HTR-8/SVneo (cell line): ENCODE measurements around the gene SLC1A7.

ENCODE experiments used
- DNase-seq: peaks from one replicate; pipeline ENCODE4 v3.0.0; 2011; ENCODE audit warnings: low spot score, mixed read lengths; ENCODE audit not compliant: insufficient read length
- FAIRE-seq: peaks from 2 replicates; lab custom pipeline; 2011; peaks lifted over from hg19 to GRCh38; lab: Jason Lieb, UNC

The SLC1A7 gene

GRCh38 chr1:53163291-53163768 is 20.9 kb upstream of the SLC1A7 start:
- FAIRE-seq (no peak), DNase-seq (no peak)

GRCh38 chr1:53162621-53163020 is 20.2 kb upstream of the SLC1A7 start:
- no peak for FAIRE-seq
- DNase-seq: no peak

- DNase-seq (no peak), FAIRE-seq (no peak)
Observed at GRCh38 chr1:53160924-53161378, 18.5 kb upstream of the SLC1A7 start.

- no peak for FAIRE-seq
- no peak for DNase-seq
Observed at GRCh38 chr1:53158900-53159299, 16.5 kb upstream of the SLC1A7 start.

GRCh38 chr1:53156783-53157182 is 14.3 kb upstream of the SLC1A7 start:
- FAIRE-seq (no peak), DNase-seq (no peak)

GRCh38 chr1:53155945-53156344 is 13.5 kb upstream of the SLC1A7 start:
- no peak for FAIRE-seq
- no peak for DNase-seq

- FAIRE-seq (no peak), DNase-seq (no peak)
Observed at GRCh38 chr1:53155534-53155933, 13.1 kb upstream of the SLC1A7 start.

- FAIRE-seq: no peak
- DNase-seq: no peak
Observed at GRCh38 chr1:53154859-53155438, 12.5 kb upstream of the SLC1A7 start.

- no peak for DNase-seq
- FAIRE-seq: no peak
Observed at GRCh38 chr1:53153752-53154151, 11.3 kb upstream of the SLC1A7 start.

- FAIRE-seq: no peak
- no peak for DNase-seq
Observed at GRCh38 chr1:53148123-53148522, 5.7 kb upstream of the SLC1A7 start.

GRCh38 chr1:53147174-53147573 is 4.7 kb upstream of the SLC1A7 start:
- no peak for FAIRE-seq

GRCh38 chr1:53145942-53146708 is 3.7 kb upstream of the SLC1A7 start:
- peak; percentile 93 for DNase-seq
- peak; percentile 88 for FAIRE-seq

More at GRCh38 chr1:53147174-53147573, 4.7 kb upstream of the SLC1A7 start:
- DNase-seq: no peak

- no peak for DNase-seq
- FAIRE-seq: no peak
Observed at GRCh38 chr1:53145619-53145941, 3.1 kb upstream of the SLC1A7 start.

GRCh38 chr1:53145051-53145600 is 2.7 kb upstream of the SLC1A7 start:
- FAIRE-seq (no peak), DNase-seq (no peak)

- DNase-seq (no peak), FAIRE-seq (no peak)
Observed at GRCh38 chr1:53144201-53144600, 1.8 kb upstream of the SLC1A7 start.

- no peak for FAIRE-seq
Observed at GRCh38 chr1:53143527-53143926, 1.1 kb upstream of the SLC1A7 start.

GRCh38 chr1:53141487-53142055 is 867 bp downstream of the SLC1A7 start:
- FAIRE-seq: no peak
- no peak for DNase-seq

More at GRCh38 chr1:53143527-53143926, 1.1 kb upstream of the SLC1A7 start:
- DNase-seq: no peak

- FAIRE-seq (no peak), DNase-seq (no peak)
Observed at GRCh38 chr1:53140451-53140850, 2.0 kb downstream of the SLC1A7 start.

- no peak for FAIRE-seq
Observed at GRCh38 chr1:53139951-53140361, 2.5 kb downstream of the SLC1A7 start.

GRCh38 chr1:53138991-53139884 is 3.2 kb downstream of the SLC1A7 start:
- no peak for FAIRE-seq
- no peak for DNase-seq

More at GRCh38 chr1:53139951-53140361, 2.5 kb downstream of the SLC1A7 start:
- no peak for DNase-seq
